ENCODE data around the gene EPHB2.

- no peak for TF ChIP-seq POLR2A (IDR thresholded peaks at IDR 0.05)
- TF ChIP-seq, protein P1, sequence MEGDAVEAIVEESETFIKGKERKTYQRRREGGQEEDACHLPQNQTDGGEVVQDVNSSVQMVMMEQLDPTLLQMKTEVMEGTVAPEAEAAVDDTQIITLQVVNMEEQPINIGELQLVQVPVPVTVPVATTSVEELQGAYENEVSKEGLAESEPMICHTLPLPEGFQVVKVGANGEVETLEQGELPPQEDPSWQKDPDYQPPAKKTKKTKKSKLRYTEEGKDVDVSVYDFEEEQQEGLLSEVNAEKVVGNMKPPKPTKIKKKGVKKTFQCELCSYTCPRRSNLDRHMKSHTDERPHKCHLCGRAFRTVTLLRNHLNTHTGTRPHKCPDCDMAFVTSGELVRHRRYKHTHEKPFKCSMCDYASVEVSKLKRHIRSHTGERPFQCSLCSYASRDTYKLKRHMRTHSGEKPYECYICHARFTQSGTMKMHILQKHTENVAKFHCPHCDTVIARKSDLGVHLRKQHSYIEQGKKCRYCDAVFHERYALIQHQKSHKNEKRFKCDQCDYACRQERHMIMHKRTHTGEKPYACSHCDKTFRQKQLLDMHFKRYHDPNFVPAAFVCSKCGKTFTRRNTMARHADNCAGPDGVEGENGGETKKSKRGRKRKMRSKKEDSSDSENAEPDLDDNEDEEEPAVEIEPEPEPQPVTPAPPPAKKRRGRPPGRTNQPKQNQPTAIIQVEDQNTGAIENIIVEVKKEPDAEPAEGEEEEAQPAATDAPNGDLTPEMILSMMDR (IDR thresholded peaks at IDR 0.05): no peak
Observed at GRCh38 chr1:22776035-22776613, 65.5 kb downstream of the EPHB2 start.
